ENCODE data around the gene STOX1. TPM values are rescaled to one million over a fixed set of nuclear protein-coding genes. Genes with fewer than 3 reads are reported as not detected.
"Not testable (repeated sequence)": the region's sequence is repeated elsewhere in the genome, so short reads cannot be mapped to it uniquely, and the experiment has no call there.

The STOX1 gene
- total RNA-seq, 1 donor from 2014 or later, result 2.9 TPM

DNA sequence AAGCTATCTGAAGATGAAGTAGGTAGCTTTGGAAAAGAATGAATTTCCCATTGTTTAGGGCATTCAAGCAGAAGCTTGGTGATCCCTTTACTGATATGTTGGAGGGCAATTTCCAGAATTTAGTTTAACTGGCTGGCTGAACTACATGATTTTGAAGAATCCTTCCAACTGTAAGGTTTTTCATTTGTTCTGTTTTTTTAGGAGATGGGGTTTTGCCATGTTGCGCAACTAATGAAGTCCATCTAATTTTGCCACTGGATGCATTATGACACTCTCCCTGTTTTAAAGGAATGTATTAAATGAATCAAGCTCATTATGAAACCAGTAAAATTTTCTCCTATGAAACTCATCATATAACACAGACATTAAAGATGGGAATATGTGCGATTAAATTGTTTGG is 67.7 kb downstream of the STOX1 start:
- no peak for DNase-seq (ENCODE audit: low read depth)

- DNase-seq (ENCODE audit: low read depth), result peak; percentile 73
These were observed 70.0 kb downstream of the STOX1 start for GRCh38 chr10:68897336-68897741.

- no peak for DNase-seq (ENCODE audit: low read depth)
These were observed 71.9 kb downstream of the STOX1 start for GRCh38 chr10:68899186-68899745.

DNA sequence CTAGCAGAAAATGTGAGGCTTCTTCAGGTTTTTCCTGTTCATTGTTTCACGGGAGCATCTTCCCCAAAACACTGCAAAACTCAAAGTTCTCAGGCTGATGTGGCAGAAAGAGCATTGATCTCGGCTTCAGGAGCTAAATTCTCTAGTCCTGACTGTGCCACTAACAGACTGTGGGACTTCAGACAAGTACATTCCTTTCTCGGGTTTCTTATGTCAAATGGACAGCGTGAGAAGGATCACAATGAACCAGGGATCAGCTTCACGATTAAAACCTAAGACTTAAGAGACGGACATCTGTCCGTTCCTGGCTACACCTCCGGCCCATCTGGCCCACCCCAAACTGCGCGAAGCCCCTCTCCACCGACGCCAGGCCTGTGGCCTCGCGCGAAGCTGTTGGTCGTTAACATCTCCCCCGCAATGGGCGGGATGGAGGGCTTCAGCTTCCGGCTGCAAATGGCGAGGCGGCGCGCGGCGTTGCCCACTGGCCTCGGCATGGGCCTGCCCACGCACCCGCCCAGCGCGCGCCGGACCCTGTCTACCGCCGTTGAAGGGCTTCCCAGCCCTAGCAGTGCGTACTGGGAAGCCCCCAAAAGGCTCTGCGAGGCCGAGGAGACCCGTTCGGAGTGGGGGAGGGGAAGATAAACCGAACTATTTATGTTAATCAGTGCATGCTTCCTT is 73.2 kb downstream of the STOX1 start:
- peak; percentile 63 for DNase-seq (ENCODE audit: low read depth)

GRCh38 chr10:68901105-68901927 is 74.0 kb downstream of the STOX1 start, which contains the start of gene DDX50:
Gene DDX50 (plus strand): TSS chr10:68901315. CDS start chr10:68901385, 70 bp downstream.
- DNase-seq (ENCODE audit: low read depth), result peak; percentile 99

GRCh38 chr10:68902382-68902781 is 75.1 kb downstream of the STOX1 start:
- DNase-seq (ENCODE audit: low read depth), result no peak

DNA sequence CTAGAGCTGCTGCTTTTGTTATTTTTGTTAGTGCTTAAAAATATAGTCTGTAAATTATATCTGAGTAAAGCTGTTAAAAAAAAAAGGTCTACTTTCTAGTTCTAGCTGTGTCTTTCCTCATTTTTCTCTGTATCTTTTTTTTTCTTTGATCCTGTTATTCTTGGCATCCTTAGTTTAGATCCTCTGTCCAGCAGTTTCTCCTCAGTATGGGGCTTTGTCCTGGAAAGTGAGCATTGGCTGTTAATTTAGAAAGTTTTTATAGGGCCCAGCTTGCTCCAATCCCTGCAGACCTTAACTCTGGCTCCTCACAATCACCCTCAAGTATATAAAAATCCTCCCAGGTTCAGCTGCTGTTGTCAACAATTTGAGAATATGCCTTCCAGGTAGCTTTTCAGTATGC is 97.3 kb downstream of the STOX1 start:
- no peak for DNase-seq (ENCODE audit: low read depth)

- DNase-seq (ENCODE audit: low read depth), result no peak
These were observed 98.2 kb downstream of the STOX1 start for GRCh38 chr10:68925489-68925888.

DNA sequence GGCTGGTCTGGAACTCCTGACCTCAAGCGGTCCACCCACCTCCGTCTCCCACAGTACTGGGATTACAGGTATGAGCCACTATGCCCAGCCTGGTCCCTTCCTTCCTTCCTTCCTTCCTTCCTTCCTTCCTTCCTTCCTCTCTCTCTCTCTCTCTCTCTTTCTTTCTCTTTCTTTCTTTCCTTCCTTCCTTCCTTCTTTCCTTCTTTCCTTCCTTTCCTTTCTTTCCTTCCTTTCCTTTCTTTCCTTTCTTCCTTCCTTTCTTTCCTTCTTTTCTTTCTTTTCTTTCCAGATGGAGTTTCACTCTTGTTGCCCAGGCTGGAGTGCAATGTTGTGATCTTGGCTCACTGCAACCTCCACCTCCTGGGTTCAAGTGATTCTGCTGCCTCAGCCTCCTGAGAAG is 101.8 kb downstream of the STOX1 start:
- DNase-seq (ENCODE audit: low read depth), result not testable (repeated sequence)

- not testable (repeated sequence) for DNase-seq (ENCODE audit: low read depth)
These were observed 102.6 kb downstream of the STOX1 start for GRCh38 chr10:68929888-68930287.

DNA sequence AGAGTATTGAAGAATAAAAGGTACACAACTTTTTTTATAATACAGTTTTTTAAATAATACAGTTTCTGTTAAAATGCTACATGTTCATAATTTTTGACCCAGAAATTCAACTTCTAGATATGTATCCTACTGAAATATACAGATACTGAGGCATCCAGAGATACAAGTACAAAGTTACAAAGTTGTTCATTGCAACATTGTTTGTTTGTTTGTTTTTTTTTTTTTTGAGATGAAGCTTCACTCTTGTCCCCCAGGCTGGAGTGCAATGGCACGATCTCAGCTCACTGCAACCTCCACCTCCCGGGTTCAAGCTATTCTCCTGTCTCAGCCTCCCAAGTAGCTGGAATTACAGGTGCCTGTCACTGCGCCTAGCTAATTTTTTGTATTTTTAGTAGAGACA is 105.5 kb downstream of the STOX1 start:
- not testable (repeated sequence) for DNase-seq (ENCODE audit: low read depth)

DNA sequence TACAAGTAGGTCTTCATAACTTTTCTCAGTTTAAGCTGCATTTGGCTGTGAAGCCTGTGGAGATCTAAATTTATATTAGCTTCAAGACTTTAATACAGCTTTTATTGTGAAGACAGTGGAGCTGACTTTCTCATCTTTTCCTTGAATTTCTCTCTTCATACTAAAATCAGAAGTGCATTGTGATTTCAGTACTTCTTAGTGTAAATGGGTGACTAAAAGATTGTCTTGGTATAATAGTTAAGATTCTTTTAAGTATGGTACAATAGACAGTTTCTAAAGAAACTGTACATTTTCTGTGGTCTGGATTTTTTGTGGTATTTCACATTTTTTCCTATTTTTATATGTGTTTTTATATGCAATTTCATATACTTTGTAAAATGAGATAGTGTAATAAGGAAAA is 107.7 kb downstream of the STOX1 start:
- DNase-seq (ENCODE audit: low read depth), result no peak

DNA sequence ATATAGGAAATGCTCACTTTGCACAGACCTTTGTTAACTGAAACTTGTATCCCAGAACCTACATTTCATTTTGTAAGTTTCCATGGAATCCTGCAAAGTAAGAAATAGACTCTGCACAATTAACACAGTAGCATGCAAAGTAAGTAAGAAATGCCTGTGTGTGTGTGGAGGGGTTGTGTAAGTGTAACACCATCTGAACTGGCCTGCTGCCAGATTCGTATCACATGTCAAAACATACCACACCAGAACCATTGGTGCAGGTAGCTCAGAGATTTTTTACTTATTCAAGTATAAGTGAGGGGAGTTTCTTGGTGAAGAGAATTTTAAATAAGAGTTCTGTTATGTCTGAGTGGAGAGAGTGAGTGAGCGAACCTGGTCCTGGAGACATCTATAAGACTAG is 110.8 kb downstream of the STOX1 start:
- peak; percentile 63 for DNase-seq (ENCODE audit: low read depth)

- peak; percentile 63 for DNase-seq (ENCODE audit: low read depth)
These were observed 111.6 kb downstream of the STOX1 start for GRCh38 chr10:68938884-68939283.

DNA sequence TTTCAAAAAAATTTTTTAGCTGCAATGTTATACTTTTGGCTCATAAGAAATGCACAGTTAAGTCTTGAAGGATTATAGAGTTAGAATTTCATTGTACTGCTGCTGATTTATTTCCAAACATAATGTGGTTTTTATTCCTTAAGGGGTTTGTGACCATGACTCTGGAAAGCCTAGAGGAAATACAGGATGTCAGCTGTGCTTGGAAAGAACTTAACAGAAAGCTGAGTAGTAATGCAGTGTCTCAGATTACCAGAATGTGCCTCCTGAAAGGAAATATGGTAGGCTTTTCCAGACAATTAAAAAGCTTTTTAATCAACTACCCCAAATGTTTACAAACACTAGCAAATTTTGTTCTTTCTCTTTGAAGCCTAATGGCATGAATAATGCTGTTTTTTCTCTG is 113.6 kb downstream of the STOX1 start:
- not testable (repeated sequence) for DNase-seq (ENCODE audit: low read depth)

Other genes with a start within 250 kb of the STOX1 start
- gene CCAR1, start 106.3 kb upstream of the STOX1 start, total RNA-seq, result 19.4 and 54.3 TPM in 2 replicates
- gene DDX50, start 73.8 kb downstream of the STOX1 start, total RNA-seq, result 62.9 and 64.3 TPM in 2 replicates
- gene DDX21, start 128.6 kb downstream of the STOX1 start, total RNA-seq, result 107 and 153 TPM in 2 replicates
- 54.9 and 73.8 TPM in 2 replicates for gene KIFBP, start 161.3 kb downstream of the STOX1 start, total RNA-seq

All from renal cortical epithelial cell (primary cell).